AG08395 (cell line): ENCODE results near the gene ITSN2.
A peak's percentile ranks its signal among the peaks of the same experiment; 100 is the strongest.

Experiments
- DNase-seq: peaks from one replicate; pipeline ENCODE4 v3.0.0; 2012; ENCODE audit warnings: mixed read lengths, low spot score

The ITSN2 gene

GRCh38 chr2:24179683-24180082, 180.7 kb downstream of the ITSN2 start:
- DNase-seq: no peak

- no peak for DNase-seq
Observed at GRCh38 chr2:24176326-24176725, 184.0 kb downstream of the ITSN2 start.

- DNase-seq: peak; percentile 31
Observed at GRCh38 chr2:24175631-24176187, 184.6 kb downstream of the ITSN2 start.

- DNase-seq: no peak
Observed at GRCh38 chr2:24174851-24175277, 185.5 kb downstream of the ITSN2 start, which contains the start of gene FAM228A. Gene FAM228A (plus strand): TSS chr2:24175053. CDS start chr2:24175481, 428 bp downstream.

GRCh38 chr2:24169023-24169422, 191.3 kb downstream of the ITSN2 start:
- DNase-seq: no peak

- no peak for DNase-seq
Observed at GRCh38 chr2:24164416-24164973, 195.8 kb downstream of the ITSN2 start.

- DNase-seq: no peak
Observed at GRCh38 chr2:24163601-24164000, 196.7 kb downstream of the ITSN2 start.

GRCh38 chr2:24163186-24163585, 197.2 kb downstream of the ITSN2 start:
- DNase-seq: no peak

GRCh38 chr2:24162494-24162893, 197.8 kb downstream of the ITSN2 start:
- no peak for DNase-seq

- no peak for DNase-seq
Observed at GRCh38 chr2:24160761-24161160, 199.6 kb downstream of the ITSN2 start.

GRCh38 chr2:24159708-24160107, 200.6 kb downstream of the ITSN2 start:
- DNase-seq: no peak

GRCh38 chr2:24158131-24158530, 202.2 kb downstream of the ITSN2 start:
- no peak for DNase-seq

- no peak for DNase-seq
Observed at GRCh38 chr2:24153478-24153877, 206.9 kb downstream of the ITSN2 start.
